Activated CD8-positive, alpha-beta T cell treated with anti-CD3 and anti-CD28 coated beads for 36 hours (primary cell): ENCODE data around the gene OR2T11. TPM values are rescaled to one million over a fixed set of nuclear protein-coding genes. Genes with fewer than 3 reads are reported as not detected.

Experiments used
- total RNA-seq, 2 experiments: library from RNA; stranded (reverse); gene quantifications; one replicate each; pipeline ENCODE4 v1.2.3, GENCODE V29; 2021

OR2T11 gene
- total RNA-seq, 2 experiments from 2014 or later = not detected

Other genes with a start within 250 kb of the OR2T11 start
- not detected for gene OR2T1, start 232.0 kb downstream of the OR2T11 start, total RNA-seq
- not detected for gene OR2T2, start 189.5 kb downstream of the OR2T11 start, total RNA-seq
- gene OR2T3, start 161.7 kb downstream of the OR2T11 start, total RNA-seq = not detected
- gene OR2T5, start 146.5 kb downstream of the OR2T11 start, total RNA-seq = not detected
- gene OR2G6, start 127.0 kb downstream of the OR2T11 start, total RNA-seq = not detected
- gene OR2T29, start 72.3 kb downstream of the OR2T11 start, total RNA-seq = not detected
- gene OR2T34, start 60.3 kb downstream of the OR2T11 start, total RNA-seq = not detected
- not detected for gene OR2T10, start 37.4 kb downstream of the OR2T11 start, total RNA-seq
- not detected for gene OR2T35, start 10.2 kb upstream of the OR2T11 start, total RNA-seq
- not detected for gene OR2T27, start 20.4 kb upstream of the OR2T11 start, total RNA-seq
- gene OR14I1, start 67.7 kb upstream of the OR2T11 start, total RNA-seq = not detected
- not detected for gene LYPD8, start 120.7 kb upstream of the OR2T11 start, total RNA-seq
- 10 to 100 TPM; 16.2 to 18.3 TPM for gene SH3BP5L, start 190.8 kb upstream of the OR2T11 start, total RNA-seq
- gene ZNF672, start 203.1 kb upstream of the OR2T11 start, total RNA-seq = 10 to 100 TPM; 43.8 to 45.1 TPM
- 10 to 100 TPM; 80.8 to 85.6 TPM for gene ZNF692, start 224.0 kb upstream of the OR2T11 start, total RNA-seq